ENCODE measurements around the gene ZNF697.
"Not testable (repeated sequence)": the region's sequence is repeated elsewhere in the genome, so short reads cannot be mapped to it uniquely, and the experiment has no call there.

DNA sequence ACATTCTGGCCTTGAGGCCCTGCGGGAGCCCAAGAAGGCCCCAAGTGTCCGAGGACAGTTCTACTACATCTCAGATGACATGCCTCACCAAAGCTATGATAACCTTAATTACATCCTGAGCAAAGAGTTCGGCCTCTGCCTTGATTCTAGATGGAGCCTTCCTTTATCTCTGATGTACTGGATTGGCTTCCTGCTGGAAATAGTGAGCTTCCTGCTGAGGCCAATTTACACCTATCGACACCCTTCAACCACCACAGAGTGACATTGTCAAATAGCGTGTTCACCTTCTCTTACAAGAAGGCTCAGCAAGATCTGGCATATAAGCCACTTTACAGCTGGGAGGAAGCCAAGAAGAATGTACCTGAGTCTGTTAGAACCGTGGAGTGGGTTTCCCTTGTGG, 39.2 kb downstream of the ZNF697 start:
- not testable (repeated sequence) for TF ChIP-seq POLR2A (IDR thresholded peaks at IDR 0.05)
- TF ChIP-seq, protein P1, sequence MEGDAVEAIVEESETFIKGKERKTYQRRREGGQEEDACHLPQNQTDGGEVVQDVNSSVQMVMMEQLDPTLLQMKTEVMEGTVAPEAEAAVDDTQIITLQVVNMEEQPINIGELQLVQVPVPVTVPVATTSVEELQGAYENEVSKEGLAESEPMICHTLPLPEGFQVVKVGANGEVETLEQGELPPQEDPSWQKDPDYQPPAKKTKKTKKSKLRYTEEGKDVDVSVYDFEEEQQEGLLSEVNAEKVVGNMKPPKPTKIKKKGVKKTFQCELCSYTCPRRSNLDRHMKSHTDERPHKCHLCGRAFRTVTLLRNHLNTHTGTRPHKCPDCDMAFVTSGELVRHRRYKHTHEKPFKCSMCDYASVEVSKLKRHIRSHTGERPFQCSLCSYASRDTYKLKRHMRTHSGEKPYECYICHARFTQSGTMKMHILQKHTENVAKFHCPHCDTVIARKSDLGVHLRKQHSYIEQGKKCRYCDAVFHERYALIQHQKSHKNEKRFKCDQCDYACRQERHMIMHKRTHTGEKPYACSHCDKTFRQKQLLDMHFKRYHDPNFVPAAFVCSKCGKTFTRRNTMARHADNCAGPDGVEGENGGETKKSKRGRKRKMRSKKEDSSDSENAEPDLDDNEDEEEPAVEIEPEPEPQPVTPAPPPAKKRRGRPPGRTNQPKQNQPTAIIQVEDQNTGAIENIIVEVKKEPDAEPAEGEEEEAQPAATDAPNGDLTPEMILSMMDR (IDR thresholded peaks at IDR 0.05): not testable (repeated sequence)

All from esophagus squamous epithelium (tissue), 4 donors.